Left colon (tissue), 2 donors: Measurements from ENCODE around the gene PRDM16. TPM values are rescaled to one million over a fixed set of nuclear protein-coding genes. Genes with fewer than 3 reads are reported as not detected.

Experiments
- ATAC-seq: fragments of 200-7000 bp; cut with Tn5 transposase; one replicate; pipeline ENCODE4 v1.9.1; 2020; ENCODE audit warnings: mild to moderate bottlenecking, moderate library complexity
- DNase-seq, 2 donors: peaks; one replicate each; pipeline ENCODE4 v3.0.0-alpha.2; 2020
- intact Hi-C, 2 donors: fragments of 100-400 bp; cut with DNase I in 1 of 2; cut with micrococcal nuclease in 1 of 2; formaldehyde crosslinking; loops; one replicate each; pipeline versions ENCODE4 v1.11.2 to v1.14.0; 2022; cut with DNase I, micrococcal nuclease
- total RNA-seq, 2 donors: library from RNA; stranded (reverse); fragmentation: NEBNext Ultra II Directional; extraction: Animal tissue kit (Norgen Biotek cat#: 25700); gene quantifications; one replicate each; pipeline ENCODE4 v1.2.1, GENCODE V29; 2021
- donor health status: DM: no; HTN: no; CAD: no.
- donor health status: DM: yes; HTN: yes; CAD: no.

PRDM16 gene
- total RNA-seq, 2 donors from 2014 or later, result 1.1 to 1.2 TPM

DNA sequence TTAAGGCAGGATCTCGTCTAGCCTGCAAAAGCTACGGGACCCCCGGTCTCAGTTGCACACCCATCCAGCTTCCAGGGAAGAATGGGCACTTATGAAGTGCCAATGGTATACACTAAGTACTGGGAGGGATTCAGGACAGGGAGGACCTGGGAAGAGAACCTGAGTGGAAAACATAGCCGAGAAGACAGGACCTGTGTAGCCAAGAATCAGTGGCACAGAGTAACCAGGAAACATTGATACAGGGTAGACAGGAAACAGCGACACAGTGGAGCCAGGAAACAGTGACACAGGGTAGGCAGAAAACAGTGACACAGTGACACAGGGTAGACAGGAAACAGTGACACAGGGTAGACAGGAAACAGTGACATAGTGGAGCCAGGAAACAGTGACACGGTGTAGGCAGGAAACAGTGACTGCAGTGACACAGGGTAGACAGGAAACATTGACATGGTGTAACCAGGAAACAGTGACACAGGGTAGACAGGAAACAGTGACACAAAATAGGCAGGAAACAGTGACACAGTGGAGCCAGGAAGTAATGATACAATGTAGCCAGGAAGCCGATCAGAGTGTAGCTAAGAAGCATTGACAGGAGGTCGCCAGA, 247.4 kb downstream of the PRDM16 start:
- no peak for DNase-seq
- intact Hi-C loops, result no loop called here
- peak; percentile 5 for ATAC-seq

- intact Hi-C loops, result no loop called here
- DNase-seq, result no peak
- no peak for ATAC-seq
Observed at GRCh38 chr1:3317456-3317855, 248.5 kb downstream of the PRDM16 start.

DNA sequence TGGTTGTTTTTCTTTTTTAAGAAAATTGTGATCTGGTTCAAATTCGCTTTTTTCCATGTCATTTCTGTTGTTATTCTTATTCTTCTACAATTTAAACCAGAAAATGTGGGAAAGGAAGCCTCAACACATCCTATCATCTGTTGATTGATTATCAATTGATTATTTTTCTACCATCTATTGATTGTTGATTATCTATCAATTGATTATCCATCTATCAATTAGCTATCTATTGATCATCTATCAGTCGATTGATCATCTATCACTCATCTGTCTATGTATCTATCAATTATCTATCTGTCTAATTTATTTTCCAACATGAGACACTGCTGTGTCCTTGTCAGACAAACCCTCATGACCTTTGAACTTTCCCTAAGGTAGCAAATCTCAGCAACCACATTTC, 249.3 kb downstream of the PRDM16 start:
- DNase-seq, result no peak
- no peak for ATAC-seq
- intact Hi-C loops, result no loop called here

GRCh38 chr1:3319874-3320245, 250.9 kb downstream of the PRDM16 start:
- DNase-seq, result peak; percentile 71 to 77
- peak; percentile 80 for ATAC-seq
- intact Hi-C loops, result no loop called here

GRCh38 chr1:3320246-3321152, 251.5 kb downstream of the PRDM16 start:
- DNase-seq (peak; percentile 46 to 71), ATAC-seq (peak; percentile 53)
- intact Hi-C loops, result no loop called here

DNA sequence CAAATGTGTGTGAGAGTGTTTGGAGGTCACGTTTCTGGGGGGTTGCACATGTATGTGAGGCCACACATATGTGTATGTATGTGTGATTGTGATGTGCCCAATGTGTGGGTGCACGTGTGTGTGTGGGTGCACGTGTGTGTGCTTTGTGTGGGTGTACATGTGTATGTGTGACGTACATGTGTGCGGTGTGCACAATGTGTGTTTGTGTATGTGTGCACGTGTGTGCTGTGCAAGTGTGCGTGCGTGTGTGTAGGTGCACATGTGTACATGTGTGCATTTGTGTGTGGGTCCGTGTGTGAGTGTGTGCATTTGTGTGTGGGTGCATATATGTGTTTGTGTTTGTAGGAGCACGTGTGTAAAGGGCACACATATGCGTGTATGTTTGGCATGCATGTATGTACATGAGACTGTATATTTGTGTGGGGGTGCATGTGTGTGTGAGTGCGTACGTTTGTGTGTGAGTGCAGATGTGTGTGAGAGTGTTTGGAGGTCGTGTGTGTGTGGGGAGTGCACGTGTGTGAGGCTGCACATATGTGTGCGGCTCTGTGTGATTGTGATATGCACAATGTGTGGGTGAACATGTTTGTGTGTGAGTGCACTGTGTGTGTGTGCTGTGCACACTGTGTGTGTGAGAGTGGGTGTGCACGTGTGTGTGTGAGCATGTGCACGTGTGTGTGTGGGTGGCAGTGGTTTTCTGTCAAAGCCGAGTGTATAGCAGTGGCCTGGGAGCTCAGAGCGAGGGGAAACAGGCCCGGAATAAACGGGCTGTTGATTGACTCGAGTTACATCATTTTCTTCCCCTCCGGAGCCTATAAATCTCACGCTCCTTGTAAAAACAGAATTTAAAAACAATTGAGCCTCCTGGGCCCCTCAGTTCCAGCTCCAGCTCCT, 252.8 kb downstream of the PRDM16 start:
- DNase-seq, result no peak
- ATAC-seq, result no peak
- intact Hi-C loops, result no loop called here

GRCh38 chr1:3322450-3323020, 253.5 kb downstream of the PRDM16 start:
- ATAC-seq, result no peak
- no peak for DNase-seq
- intact Hi-C loops, result no loop called here

- peak; percentile 67 to 70 for DNase-seq
- peak; percentile 64 for ATAC-seq
- intact Hi-C loops, result no loop called here
Observed at GRCh38 chr1:3323021-3323795, 254.2 kb downstream of the PRDM16 start.

- intact Hi-C loops, result no loop called here
- DNase-seq (no peak), ATAC-seq (no peak)
Observed at GRCh38 chr1:3323796-3324703, 255.0 kb downstream of the PRDM16 start.

DNA sequence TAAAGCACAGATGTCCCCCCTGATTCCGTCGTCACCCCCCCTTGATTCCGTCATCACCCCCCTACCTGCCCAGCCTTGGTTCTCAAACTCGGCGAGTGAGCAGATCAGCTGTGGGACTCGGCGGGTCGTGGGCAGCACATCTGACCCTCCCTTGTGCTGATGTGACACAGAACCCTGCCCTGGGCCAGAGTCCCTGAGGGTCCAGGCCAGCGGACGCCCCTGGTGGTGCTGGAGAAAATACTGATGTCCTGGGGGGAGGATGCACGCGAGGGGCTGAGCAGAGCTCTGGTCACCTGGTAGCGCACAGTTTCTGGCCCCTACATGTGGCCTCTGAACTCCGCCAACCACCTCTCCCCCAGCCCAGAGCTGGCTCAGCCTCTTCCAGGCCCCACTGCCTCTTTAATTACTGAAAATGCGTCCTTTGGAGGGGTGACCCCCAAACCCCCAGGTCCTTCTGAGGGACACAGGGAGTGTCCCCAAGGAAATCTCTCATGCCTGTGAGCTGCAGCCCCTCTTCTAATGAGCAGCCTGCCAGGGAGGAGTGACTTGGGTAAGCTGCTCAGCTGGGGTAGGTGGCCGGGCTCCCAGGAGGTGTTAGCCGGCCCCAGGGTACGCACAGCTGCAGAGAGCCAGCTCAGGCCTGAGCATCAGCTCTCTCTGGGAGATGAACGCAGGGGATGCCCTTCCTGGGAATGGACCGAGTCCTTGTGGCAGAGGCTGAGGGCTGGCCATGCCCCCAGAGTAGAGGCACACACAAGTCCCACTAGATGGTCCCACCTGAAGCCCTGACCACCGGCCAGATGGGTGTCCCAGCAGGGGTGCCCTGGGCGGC, 255.9 kb downstream of the PRDM16 start:
- ATAC-seq (no peak), DNase-seq (no peak)
- intact Hi-C loops, result no loop called here

DNA sequence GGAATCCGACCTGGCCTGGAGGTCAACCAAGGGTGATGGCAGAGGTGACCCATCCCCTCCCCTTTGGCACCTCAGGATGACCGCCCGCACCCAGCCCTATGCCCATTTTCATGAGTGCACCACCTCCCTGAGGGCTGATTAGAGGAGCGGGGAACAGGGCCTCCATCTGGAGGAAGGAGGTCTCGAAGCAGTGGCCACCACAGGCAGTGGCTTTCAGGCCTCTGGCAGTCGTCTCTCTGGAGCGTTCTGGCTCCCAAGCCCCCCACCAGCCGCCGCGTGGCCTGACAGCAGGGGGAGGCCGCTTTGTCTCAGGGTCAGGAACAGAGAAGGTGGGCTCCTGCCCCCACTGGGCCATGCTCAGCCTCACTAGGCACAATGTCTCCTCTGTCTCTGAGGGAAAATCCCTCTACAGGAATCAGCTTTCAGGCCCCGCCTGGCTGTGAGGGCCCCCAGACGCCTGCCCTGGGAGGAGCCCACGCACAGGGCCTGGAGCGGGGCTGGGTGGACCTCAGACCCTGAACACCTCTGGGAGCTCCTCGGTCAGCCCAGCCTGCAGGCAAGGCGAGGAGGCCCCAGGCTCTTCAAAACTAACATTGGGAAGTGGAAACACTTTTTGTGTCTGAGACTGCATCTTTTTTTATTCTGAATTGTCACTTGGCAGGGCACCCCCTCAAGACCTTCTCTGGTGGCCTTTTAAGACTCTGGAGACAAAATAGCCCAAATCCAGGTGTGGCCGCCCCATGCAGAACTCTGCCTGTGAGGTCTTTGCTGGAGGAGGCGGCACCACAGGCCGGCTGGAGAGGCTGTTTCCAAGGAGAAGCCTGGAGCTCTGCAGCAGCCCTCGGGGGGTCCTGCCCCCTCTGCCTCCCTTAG, 257.7 kb downstream of the PRDM16 start:
- no peak for DNase-seq
- intact Hi-C loops, result no loop called here
- no peak for ATAC-seq

DNA sequence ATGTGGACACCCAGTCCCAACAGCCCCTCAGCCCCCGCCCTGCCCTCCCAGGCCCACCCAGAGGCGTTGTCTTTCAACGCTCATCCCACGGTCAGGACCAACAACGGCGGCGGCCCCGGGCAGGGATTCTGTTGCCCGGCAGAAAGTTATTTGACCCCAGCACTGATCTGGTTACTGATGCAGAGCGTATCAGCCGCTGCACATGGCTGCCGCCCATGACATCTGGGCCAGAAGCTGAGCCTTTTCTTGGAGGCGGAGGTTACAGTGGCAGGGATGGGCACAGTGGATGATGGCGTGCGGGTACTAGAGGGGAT, 258.3 kb downstream of the PRDM16 start:
- no peak for ATAC-seq
- intact Hi-C loops, result no loop called here
- DNase-seq, result no peak

DNA sequence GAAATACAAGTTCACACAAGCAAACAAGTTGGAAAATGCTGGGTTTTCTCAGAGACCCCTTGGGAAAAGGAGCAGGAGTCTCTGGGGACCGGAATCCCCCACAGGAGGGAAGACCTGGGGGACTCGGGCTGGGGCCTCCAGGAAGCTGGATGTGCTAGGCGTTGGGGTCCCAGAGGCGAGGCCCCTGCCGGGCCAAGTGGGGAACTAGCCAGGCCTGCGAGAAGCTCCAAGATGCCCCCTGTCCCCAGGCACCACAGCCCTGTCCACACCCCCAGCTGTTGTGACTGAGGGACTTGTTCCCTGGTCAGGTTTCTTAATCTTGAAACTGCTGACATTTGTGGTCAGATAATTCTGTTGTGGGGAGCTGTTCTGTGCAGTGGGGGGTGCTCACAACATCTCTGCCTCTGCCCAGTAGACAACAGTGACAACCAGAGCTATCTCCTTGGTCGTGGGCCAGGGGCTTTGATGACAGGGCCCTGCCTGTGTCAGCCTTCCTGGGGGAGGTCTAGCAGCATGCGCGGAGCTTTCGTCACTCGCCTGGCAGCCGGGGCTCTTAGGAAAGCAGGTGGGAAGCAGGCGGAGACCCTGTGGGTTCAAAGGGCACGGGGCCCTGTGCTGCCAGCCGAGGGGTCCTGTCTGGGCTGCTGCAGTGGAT, 259.1 kb downstream of the PRDM16 start:
- ATAC-seq (no peak), DNase-seq (no peak)
- intact Hi-C loops, result no loop called here

- no peak for ATAC-seq
- intact Hi-C loops, result no loop called here
Observed at GRCh38 chr1:3329640-3330281, 260.8 kb downstream of the PRDM16 start.

DNA sequence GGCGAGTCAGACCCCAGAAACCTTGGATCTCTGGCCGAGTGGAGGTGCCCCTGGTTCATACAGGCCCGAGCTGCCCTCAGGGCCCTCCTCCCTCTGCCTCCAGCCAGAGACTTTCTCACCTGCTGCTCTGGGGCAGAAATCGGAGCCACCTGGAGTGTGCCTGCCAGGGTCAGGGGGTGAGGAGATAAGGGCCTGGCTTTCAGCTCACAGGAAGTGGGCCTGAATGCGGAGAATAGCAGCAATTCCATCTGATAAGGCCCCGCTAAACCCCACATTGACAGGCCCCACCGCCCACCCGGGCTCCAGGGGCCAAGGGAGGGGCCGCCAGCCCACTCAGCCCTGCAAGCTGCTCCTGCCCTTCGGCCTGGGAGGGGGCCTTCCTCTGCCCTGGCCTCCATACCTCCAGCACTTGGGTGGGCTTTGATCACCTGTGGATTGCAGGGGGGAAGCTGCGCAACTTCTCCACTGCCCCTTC, 261.8 kb downstream of the PRDM16 start:
- intact Hi-C loops, result no loop called here
- DNase-seq (no peak), ATAC-seq (no peak)

More at GRCh38 chr1:3329640-3330281, 260.8 kb downstream of the PRDM16 start:
- no peak for DNase-seq
